Measurements from ENCODE around the gene FXYD1. TPM values are rescaled to one million over a fixed set of nuclear protein-coding genes. Genes with fewer than 3 reads are reported as not detected.
A peak's percentile ranks its signal among the peaks of the same experiment; 100 is the strongest.

The FXYD1 gene
- total RNA-seq, 1 donor from 2014 or later = 1.1 TPM

DNA sequence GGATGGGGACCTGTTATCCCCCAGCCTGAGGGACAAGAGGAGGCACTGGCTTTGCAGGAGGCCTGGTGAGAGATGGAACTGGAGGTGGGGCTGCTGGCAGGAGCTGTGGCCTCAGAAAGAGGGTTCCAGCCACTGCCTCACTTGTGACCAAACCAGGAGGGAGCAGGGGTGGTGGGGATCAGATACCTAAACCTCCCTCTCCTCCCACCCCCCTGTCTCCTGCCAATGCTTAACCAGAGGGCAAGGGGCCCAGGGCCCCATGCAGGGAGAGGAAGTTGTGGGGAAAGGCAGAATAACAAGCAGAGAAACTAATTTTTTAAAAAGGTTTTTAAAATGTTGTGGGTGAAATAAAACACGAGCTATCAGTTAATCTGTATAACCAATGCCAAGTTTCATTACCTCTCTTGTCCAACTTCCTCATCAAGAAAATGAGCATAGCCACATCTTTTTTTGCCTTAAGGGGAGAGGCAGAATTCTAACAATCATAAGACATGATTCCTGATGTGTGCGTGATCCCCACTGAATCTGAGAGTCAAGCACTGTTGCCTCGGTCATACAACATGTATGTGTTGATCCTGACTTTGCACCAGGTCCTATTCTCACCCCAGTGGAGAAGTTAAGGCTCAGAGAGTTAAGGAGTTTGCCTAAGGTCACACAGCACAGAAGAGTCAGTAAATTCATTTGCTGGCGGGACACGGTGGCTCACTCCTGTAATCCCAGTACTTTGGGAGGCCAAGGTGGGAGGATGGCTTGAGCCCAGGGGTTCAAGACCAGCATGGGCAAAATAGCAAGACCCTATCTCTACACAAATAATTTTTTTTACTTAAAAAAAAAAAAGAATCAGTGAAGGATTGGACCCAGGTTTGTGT, 28.9 kb downstream of the FXYD1 start:
- ATAC-seq (ENCODE audit: low read depth) = peak; percentile 31
- peak overlapping the region; percentile 88 for H3K27ac Mint-ChIP-seq
- POLR2A ChIA-PET = interaction anchor here (0.6 to 2.1 kb wide), 5 partner anchors 13 to 46 kb away, joined by 3 to 18 read pairs (median 4); partner anchors contain the start of gene FXYD5

DNA sequence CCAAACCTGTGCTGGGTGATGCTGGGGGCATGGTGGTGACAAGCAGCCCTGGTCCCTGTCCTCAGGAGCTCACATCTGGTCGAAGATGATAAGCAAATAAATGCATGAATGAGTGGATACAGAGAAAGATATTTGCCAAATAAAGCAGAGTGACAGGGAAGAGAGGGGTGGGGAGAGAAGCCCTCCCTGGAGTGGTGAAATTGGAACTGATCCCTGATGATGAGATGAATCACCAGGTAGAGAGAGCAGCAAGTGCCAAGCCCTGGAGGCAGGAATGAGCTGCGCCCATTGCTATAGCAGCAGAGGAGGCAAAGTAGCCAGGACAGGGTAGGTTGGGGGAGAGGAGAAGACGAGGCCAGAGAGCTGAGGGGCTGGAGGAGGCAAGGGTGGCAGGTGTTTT, 29.6 kb downstream of the FXYD1 start:
- POLR2A ChIA-PET = interaction anchor here (0.7 to 1.2 kb wide), 3 partner anchors 38 to 169 kb away, joined by 4 to 7 read pairs (median 4); no protein-coding TSS in a partner anchor
- peaks cover 74% of the 10 kb centered on the region for H3K36me3 Mint-ChIP-seq (ENCODE audit: low read depth)
- peak overlapping the region; percentile 88 for H3K27ac Mint-ChIP-seq
- H3K4me1 Mint-ChIP-seq = peaks cover 34% of the 10 kb centered on the region
- no peak overlapping the region for H3K4me3 Mint-ChIP-seq
- H3K27me3 Mint-ChIP-seq = no peaks in the 10 kb centered on the region
- TF ChIP-seq CTCF (IDR thresholded peaks at IDR 0.05) = no peak
- intact Hi-C loops (cut with micrococcal nuclease) = no loop called here
- CTCF ChIA-PET = interaction anchor here (0.9 kb wide), 1 partner anchor 67 kb away, joined by 4 read pairs; no protein-coding TSS in a partner anchor
- ATAC-seq (ENCODE audit: low read depth) (no peak), DNase-seq (no peak)
- peaks cover 6% of the 10 kb centered on the region for H3K9me3 Mint-ChIP-seq

More for the DNA sequence above, 28.9 kb downstream of the FXYD1 start:
- no peak for TF ChIP-seq CTCF (IDR thresholded peaks at IDR 0.05)
- Mint-ChIP-seq H3K9me3 (peaks cover 6% of the 10 kb centered on the region), H3K4me1 (peaks cover 34% of the 10 kb centered on the region), H3K36me3 (ENCODE audit: low read depth) (peaks cover 81% of the 10 kb centered on the region), H3K27me3 (no peaks in the 10 kb centered on the region), H3K4me3 (peak overlapping the region; percentile 12)
- intact Hi-C loops (cut with micrococcal nuclease) = no loop called here
- CTCF ChIA-PET = interaction anchor here (0.9 kb wide), 1 partner anchor 68 kb away, joined by 4 read pairs; no protein-coding TSS in a partner anchor
- DNase-seq = no peak

DNA sequence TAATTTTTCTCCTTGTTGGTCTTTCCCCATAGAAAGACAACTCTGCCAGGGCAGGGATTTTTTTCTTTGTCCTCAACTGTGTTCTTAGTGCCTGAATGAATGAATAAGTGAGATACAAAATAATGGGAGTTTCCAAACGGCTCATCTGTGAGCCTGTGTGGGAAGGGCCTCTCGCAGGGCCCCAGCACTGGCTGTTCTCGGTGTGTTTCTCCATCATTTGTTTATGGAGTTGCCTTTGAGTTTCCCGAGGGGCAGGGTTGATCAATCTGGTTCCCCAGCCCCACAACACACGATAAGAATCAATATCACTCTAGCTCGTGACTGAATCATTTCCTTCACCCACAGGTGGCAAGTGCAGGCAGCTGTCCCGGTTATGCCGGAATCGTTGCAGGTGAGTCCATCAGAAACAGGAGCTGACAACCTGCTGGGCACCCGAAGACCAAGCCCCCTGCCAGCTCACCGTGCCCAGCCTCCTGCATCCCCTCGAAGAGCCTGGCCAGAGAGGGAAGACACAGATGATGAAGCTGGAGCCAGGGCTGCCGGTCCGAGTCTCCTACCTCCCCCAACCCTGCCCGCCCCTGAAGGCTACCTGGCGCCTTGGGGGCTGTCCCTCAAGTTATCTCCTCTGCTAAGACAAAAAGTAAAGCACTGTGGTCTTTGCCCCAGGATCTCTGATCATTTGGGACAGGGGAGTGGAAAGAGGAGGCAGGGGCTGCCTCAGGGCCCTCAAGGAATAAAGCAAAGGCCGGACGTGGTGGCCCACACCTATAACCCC, 30.8 kb downstream of the FXYD1 start:
- Mint-ChIP-seq H3K4me1 (peaks cover 32% of the 10 kb centered on the region), H3K27me3 (no peaks in the 10 kb centered on the region), H3K4me3 (no peak overlapping the region), H3K36me3 (ENCODE audit: low read depth) (peaks cover 64% of the 10 kb centered on the region), H3K9me3 (peaks cover 6% of the 10 kb centered on the region), H3K27ac (peak overlapping the region; percentile 16)
- DNase-seq (no peak), ATAC-seq (ENCODE audit: low read depth) (no peak)
- ChIA-PET CTCF (no interaction called here), POLR2A (no interaction called here)
- TF ChIP-seq CTCF (IDR thresholded peaks at IDR 0.05) = no peak
- intact Hi-C loops (cut with micrococcal nuclease) = no loop called here

DNA sequence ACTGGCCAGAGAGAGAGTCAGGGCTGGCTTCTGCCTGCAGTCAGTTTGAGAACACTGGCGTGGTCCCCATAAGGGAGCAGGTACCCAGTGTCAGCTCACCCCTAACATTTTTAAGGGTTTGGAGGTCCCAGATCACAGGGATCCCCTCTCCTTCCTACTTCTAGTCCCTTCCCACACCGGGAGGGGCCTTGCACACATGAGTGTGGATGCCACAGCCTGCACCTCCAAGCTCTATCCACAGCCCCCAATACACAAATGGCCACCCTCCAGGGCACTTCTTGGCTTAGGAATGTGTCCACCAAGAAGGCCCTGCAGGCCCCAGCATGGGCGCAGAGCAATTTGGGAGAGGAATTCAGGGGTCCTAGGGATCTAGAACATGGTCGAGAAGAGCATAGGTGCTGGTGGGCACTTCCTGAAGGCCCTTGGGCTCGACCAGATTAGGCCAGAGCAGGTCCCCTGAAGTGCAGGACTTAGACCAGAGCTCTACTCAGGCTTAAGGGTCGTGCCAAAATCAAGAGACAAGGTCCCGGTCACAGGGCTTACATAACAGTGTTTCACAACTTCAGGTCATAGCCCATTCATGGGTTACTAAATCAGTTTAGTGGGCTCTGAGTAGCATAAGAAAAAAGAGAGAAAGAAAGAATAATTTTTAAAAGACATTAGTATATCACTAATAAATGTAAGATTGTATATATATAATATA, 31.9 kb downstream of the FXYD1 start:
- intact Hi-C loops (cut with micrococcal nuclease) = loop anchor here (2.0 to 5.0 kb wide), 2 partner anchors 16 to 37 kb away; partner anchors contain the start of gene FXYD5
- no peak for DNase-seq
- peaks cover 53% of the 10 kb centered on the region for H3K36me3 Mint-ChIP-seq (ENCODE audit: low read depth)

More for the DNA sequence above, 31.9 kb downstream of the FXYD1 start:
- H3K27ac Mint-ChIP-seq = peak overlapping the region; percentile 35
- ATAC-seq (ENCODE audit: low read depth) = no peak
- peaks cover 6% of the 10 kb centered on the region for H3K9me3 Mint-ChIP-seq
- H3K27me3 Mint-ChIP-seq = no peaks in the 10 kb centered on the region
- ChIA-PET CTCF (no interaction called here), POLR2A (no interaction called here)
- no peak for TF ChIP-seq CTCF (IDR thresholded peaks at IDR 0.05)
- H3K4me1 Mint-ChIP-seq = peaks cover 30% of the 10 kb centered on the region
- no peak overlapping the region for H3K4me3 Mint-ChIP-seq

All from activated B cell treated with CpG ODN at 0.5 μM for 24 hours (primary cell).